Measurements from ENCODE around the gene HMGXB4.

The HMGXB4 gene

DNA sequence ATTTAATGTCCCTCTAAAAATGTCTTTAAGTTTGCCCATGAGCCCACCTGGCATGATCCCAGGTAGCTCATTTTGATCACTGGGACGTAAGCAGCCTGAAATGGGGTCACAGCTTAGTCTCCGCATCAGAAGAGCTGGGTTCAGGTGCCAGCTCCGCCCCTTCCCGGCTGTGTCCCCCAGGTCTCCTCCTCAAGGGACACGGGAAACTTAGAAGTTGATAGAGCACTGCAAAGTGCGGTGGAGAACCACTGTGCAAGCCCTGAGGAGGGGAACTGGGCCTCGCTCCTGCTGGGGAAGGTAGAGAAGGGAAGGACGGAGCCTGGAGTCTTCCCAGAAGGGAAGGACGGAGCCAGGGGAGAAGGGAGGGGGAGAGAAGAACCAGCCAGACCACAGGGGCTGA is 50.1 kb downstream of the HMGXB4 start:
- no peak overlapping the region for H3K4me3 ChIP-seq (ENCODE audit: insufficient read depth, low read length, poor library complexity, severe bottlenecking)
- no peaks in the 10 kb centered on the region for H3F3A ChIP-seq (ENCODE audit: insufficient read depth)
- no peak overlapping the region for H3K27ac ChIP-seq (ENCODE audit: low read depth, low read length)
- no peaks in the 10 kb centered on the region for H4K20me1 ChIP-seq (ENCODE audit: low read depth, low read length)
- H3K9ac ChIP-seq (ENCODE audit: low read length): no peak overlapping the region
- no peak for TF ChIP-seq EZH2phosphoT487 (conservative IDR thresholded peaks at IDR 0.05; ENCODE audit: low read length)
- no peak for TF ChIP-seq CTCF (IDR thresholded peaks at IDR 0.05; ENCODE audit: insufficient read depth, low read length, poor library complexity, severe bottlenecking)
- H3K4me2 ChIP-seq (ENCODE audit: low read depth, low read length, poor library complexity, severe bottlenecking): no peak overlapping the region
- H3K79me2 ChIP-seq (ENCODE audit: insufficient read depth, low read length): no peaks in the 10 kb centered on the region
- no peaks in the 10 kb centered on the region for H3K36me3 ChIP-seq (ENCODE audit: low read length)
- H3K9me3 ChIP-seq (ENCODE audit: insufficient read depth, low read length): no peaks in the 10 kb centered on the region
- H3K27me3 ChIP-seq (ENCODE audit: low read length): no peaks in the 10 kb centered on the region
- no peak overlapping the region for H2AFZ ChIP-seq (ENCODE audit: low read depth, low read length, severe bottlenecking)
- no peaks in the 10 kb centered on the region for H3K9me2 ChIP-seq (replicated peaks; ENCODE audit: insufficient read depth, low read length)

GRCh38 chr22:35307892-35308291 is 50.6 kb downstream of the HMGXB4 start:
- no peaks in the 10 kb centered on the region for H3F3A ChIP-seq (ENCODE audit: insufficient read depth)
- H3K4me2 ChIP-seq (ENCODE audit: low read depth, low read length, poor library complexity, severe bottlenecking): no peak overlapping the region
- H3K79me2 ChIP-seq (ENCODE audit: insufficient read depth, low read length): no peaks in the 10 kb centered on the region
- no peaks in the 10 kb centered on the region for H3K9me2 ChIP-seq (replicated peaks; ENCODE audit: insufficient read depth, low read length)
- TF ChIP-seq EZH2phosphoT487 (conservative IDR thresholded peaks at IDR 0.05; ENCODE audit: low read length): no peak
- TF ChIP-seq CTCF (IDR thresholded peaks at IDR 0.05; ENCODE audit: insufficient read depth, low read length, poor library complexity, severe bottlenecking): no peak
- H3K4me3 ChIP-seq (ENCODE audit: insufficient read depth, low read length, poor library complexity, severe bottlenecking): no peak overlapping the region
- H4K20me1 ChIP-seq (ENCODE audit: low read depth, low read length): no peaks in the 10 kb centered on the region
- H3K9me3 ChIP-seq (ENCODE audit: insufficient read depth, low read length): no peaks in the 10 kb centered on the region
- no peaks in the 10 kb centered on the region for H3K27me3 ChIP-seq (ENCODE audit: low read length)
- no peaks in the 10 kb centered on the region for H3K36me3 ChIP-seq (ENCODE audit: low read length)
- H3K27ac ChIP-seq (ENCODE audit: low read depth, low read length): no peak overlapping the region
- H3K9ac ChIP-seq (ENCODE audit: low read length): no peak overlapping the region
- H2AFZ ChIP-seq (ENCODE audit: low read depth, low read length, severe bottlenecking): no peak overlapping the region

DNA sequence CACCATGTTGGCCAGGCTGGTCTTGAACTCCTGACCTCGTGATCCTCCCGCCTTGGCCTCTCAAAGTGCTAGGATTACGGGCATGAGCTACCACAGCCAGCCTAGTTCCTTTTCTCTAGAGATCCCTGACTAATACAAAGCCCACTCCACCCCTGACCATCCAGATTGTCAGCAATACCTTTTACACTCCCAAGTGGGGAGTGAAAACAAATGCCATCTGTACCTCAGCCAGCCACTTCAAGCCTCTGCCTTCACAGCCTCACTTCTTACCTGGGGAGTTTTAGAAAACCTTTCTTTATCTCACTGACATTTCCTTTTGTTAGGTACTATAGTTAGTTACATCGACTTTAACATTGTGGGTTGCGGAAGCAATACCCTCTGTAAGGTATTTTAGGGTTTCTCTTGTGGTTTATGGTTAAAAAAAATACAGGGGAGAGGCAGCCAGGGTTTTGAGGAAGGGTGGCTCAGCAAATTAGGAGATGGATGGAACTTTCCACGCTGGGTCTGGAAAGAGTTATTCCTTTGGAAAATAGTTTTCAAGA is 51.3 kb downstream of the HMGXB4 start:
- Histone ChIP-seq H4K20me1 (ENCODE audit: low read depth, low read length) (no peaks in the 10 kb centered on the region), H3K9me3 (ENCODE audit: insufficient read depth, low read length) (no peaks in the 10 kb centered on the region), H3K27me3 (ENCODE audit: low read length) (no peaks in the 10 kb centered on the region), H3K9me2 (replicated peaks; ENCODE audit: insufficient read depth, low read length) (no peaks in the 10 kb centered on the region), H3K79me2 (ENCODE audit: insufficient read depth, low read length) (no peaks in the 10 kb centered on the region), H2AFZ (ENCODE audit: low read depth, low read length, severe bottlenecking) (no peak overlapping the region), H3K4me3 (ENCODE audit: insufficient read depth, low read length, poor library complexity, severe bottlenecking) (no peak overlapping the region), H3K36me3 (ENCODE audit: low read length) (no peaks in the 10 kb centered on the region), H3F3A (ENCODE audit: insufficient read depth) (no peaks in the 10 kb centered on the region), H3K27ac (ENCODE audit: low read depth, low read length) (no peak overlapping the region), H3K9ac (ENCODE audit: low read length) (no peak overlapping the region), H3K4me2 (ENCODE audit: low read depth, low read length, poor library complexity, severe bottlenecking) (no peak overlapping the region)
- TF ChIP-seq EZH2phosphoT487 (conservative IDR thresholded peaks at IDR 0.05; ENCODE audit: low read length) (no peak), CTCF (IDR thresholded peaks at IDR 0.05; ENCODE audit: insufficient read depth, low read length, poor library complexity, severe bottlenecking) (no peak)
